ENCODE measurements around the gene ZNF423.

ZNF423 gene

GRCh38 chr16:49822649-49823370, 33.1 kb downstream of the ZNF423 start:
- no peak for DNase-seq

GRCh38 chr16:49821614-49822282, 34.2 kb downstream of the ZNF423 start:
- no peak for DNase-seq

GRCh38 chr16:49821156-49821555, 34.8 kb downstream of the ZNF423 start:
- DNase-seq: no peak

GRCh38 chr16:49817754-49818507, 38.0 kb downstream of the ZNF423 start:
- no peak for DNase-seq

- no peak for DNase-seq
Observed at GRCh38 chr16:49816875-49817274, 39.0 kb downstream of the ZNF423 start.

GRCh38 chr16:49811644-49812334, 44.1 kb downstream of the ZNF423 start:
- no peak for DNase-seq

- no peak for DNase-seq
Observed at GRCh38 chr16:49810831-49811230, 45.1 kb downstream of the ZNF423 start.

- DNase-seq: no peak
Observed at GRCh38 chr16:49809561-49809960, 46.4 kb downstream of the ZNF423 start.

- DNase-seq: no peak
Observed at GRCh38 chr16:49809062-49809461, 46.9 kb downstream of the ZNF423 start.

GRCh38 chr16:49806446-49806845, 49.5 kb downstream of the ZNF423 start:
- no peak for DNase-seq

- DNase-seq: no peak
Observed at GRCh38 chr16:49801290-49801689, 54.6 kb downstream of the ZNF423 start.

GRCh38 chr16:49800876-49801275, 55.0 kb downstream of the ZNF423 start:
- DNase-seq: no peak

- DNase-seq: no peak
Observed at GRCh38 chr16:49800441-49800840, 55.5 kb downstream of the ZNF423 start.

- no peak for DNase-seq
Observed at GRCh38 chr16:49799172-49799571, 56.7 kb downstream of the ZNF423 start.

- no peak for DNase-seq
Observed at GRCh38 chr16:49795513-49795912, 60.4 kb downstream of the ZNF423 start.

- no peak for DNase-seq
Observed at GRCh38 chr16:49793244-49793643, 62.7 kb downstream of the ZNF423 start.

GRCh38 chr16:49789616-49790015, 66.3 kb downstream of the ZNF423 start:
- DNase-seq: no peak

GRCh38 chr16:49788986-49789385, 66.9 kb downstream of the ZNF423 start:
- no peak for DNase-seq

- no peak for DNase-seq
Observed at GRCh38 chr16:49788572-49788971, 67.3 kb downstream of the ZNF423 start.

- DNase-seq: no peak
Observed at GRCh38 chr16:49786926-49787557, 68.9 kb downstream of the ZNF423 start.

- no peak for DNase-seq
Observed at GRCh38 chr16:49785970-49786369, 69.9 kb downstream of the ZNF423 start.

GRCh38 chr16:49782405-49782804, 73.5 kb downstream of the ZNF423 start:
- DNase-seq: no peak

GRCh38 chr16:49781401-49781800, 74.5 kb downstream of the ZNF423 start:
- no peak for DNase-seq

All from NCI-H187 treated with DMSO at 0.1 percent for 48 hours (cell line).